Endothelial cell of umbilical vein (primary cell): ENCODE measurements around the gene HSPA12A. TPM values are rescaled to one million over a fixed set of nuclear protein-coding genes. Genes with fewer than 3 reads are reported as not detected.

Experiments
- BruUV-seq: library from RNA; stranded (reverse); fragments of 400-500 nt; replicated peaks from 2 replicates; lab custom pipeline; 2021; lab: Mats Ljungman, UMichigan
- CTCF ChIA-PET: fragments of 300-600, 350-600 bp; sonication (Branson Sonifier 250); formaldehyde crosslinking; loops from one replicate; lab custom pipeline; 2021; ENCODE audit warnings: antibody characterized with exemption, inconsistent platforms; lab: Charles Lee
- POLR2A ChIA-PET: fragments of 300-600, 350-600 bp; sonication (Branson Sonifier 250); formaldehyde crosslinking; loops from one replicate; lab custom pipeline; 2021; ENCODE audit warnings: antibody characterized with exemption, inconsistent platforms; lab: Charles Lee
- DNase-seq: peaks from one replicate; pipeline ENCODE4 v3.0.0-alpha.2; 2011; ENCODE audit warnings: low read depth, low spot score
- FAIRE-seq: peaks from 2 replicates; lab custom pipeline; 2011; peaks lifted over from hg19 to GRCh38; lab: Jason Lieb, UNC
- H2AFZ ChIP-seq: 2 replicates; pipeline ENCODE4 v1.6.0; 2012; ENCODE audit warnings: low read depth, low read length, control low read depth, inconsistent platforms
- H3K27ac ChIP-seq: 2 replicates; pipeline ENCODE4 v1.5.1; 2011; ENCODE audit warnings: low read depth, mild to moderate bottlenecking, control low read depth, low read length, moderate library complexity; ENCODE audit not compliant: insufficient read depth
- H3K27me3 ChIP-seq, 2 experiments: 2 replicates each; pipeline versions ENCODE4 v1.6.0 to v1.6.1; 2011; ENCODE audit warnings: low read length in 2 of 2, mixed read lengths in 1 of 2; ENCODE audit not compliant: control insufficient read depth in 2 of 2, insufficient read depth in 2 of 2
- H3K36me3 ChIP-seq, 2 experiments: 2 replicates in 1 of 2; 3 replicates in 1 of 2; pipeline ENCODE4 v1.5.1; 2011; ENCODE audit warnings: low read length in 2 of 2, mild to moderate bottlenecking in 1 of 2, moderate library complexity in 1 of 2; ENCODE audit not compliant: control insufficient read depth in 2 of 2, insufficient read depth in 2 of 2; ENCODE audit errors: extremely low read depth in 1 of 2
- H3K4me1 ChIP-seq: 3 replicates; pipeline ENCODE4 v1.5.1; 2011; ENCODE audit warnings: mild to moderate bottlenecking, low read length; ENCODE audit not compliant: control insufficient read depth, insufficient read depth; ENCODE audit errors: extremely low read depth
- H3K4me2 ChIP-seq: 2 replicates; pipeline ENCODE4 v1.6.1; 2011; ENCODE audit warnings: low read length, control low read depth, mixed read lengths; ENCODE audit not compliant: insufficient read depth
- H3K4me3 ChIP-seq, 3 experiments: fragments of 200-600 bp in 1 of 3; sonication (generic), shearing (Covaris generic) in 1 of 3; replicated peaks in 1 of 3; 2 replicates each; pipeline ENCODE4 v1.5.1; 2011 to 2016; ENCODE audit warnings: control low read depth in 3 of 3, low read length in 3 of 3, mild to moderate bottlenecking in 2 of 3, inconsistent platforms in 1 of 3, low read depth in 1 of 3, moderate library complexity in 1 of 3; ENCODE audit not compliant: insufficient read depth in 1 of 3
- H3K79me2 ChIP-seq: 2 replicates; pipeline ENCODE4 v1.6.0; 2012; ENCODE audit warnings: low read length, inconsistent platforms; ENCODE audit not compliant: control insufficient read depth, insufficient read depth
- H3K9ac ChIP-seq: replicated peaks from 2 replicates; pipeline ENCODE3; 2011; ENCODE audit warnings: low read length, control low read depth; ENCODE audit not compliant: insufficient read depth; ENCODE audit errors: extremely low read depth
- H3K9me1 ChIP-seq: replicated peaks from 3 replicates; pipeline ENCODE4 v1.6.0; 2011; ENCODE audit warnings: mild to moderate bottlenecking, low read length; ENCODE audit not compliant: control insufficient read depth, insufficient read depth; ENCODE audit errors: extremely low read depth
- H3K9me3 ChIP-seq: replicated peaks from 2 replicates; pipeline ENCODE4 v1.5.1; 2012; ENCODE audit warnings: low read length, inconsistent platforms; ENCODE audit not compliant: control insufficient read depth, insufficient read depth
- H4K20me1 ChIP-seq: replicated peaks from 2 replicates; pipeline ENCODE3; 2011; ENCODE audit warnings: mild to moderate bottlenecking, low read length; ENCODE audit not compliant: control insufficient read depth, insufficient read depth; ENCODE audit errors: extremely low read depth
- EZH2 ChIP-seq: IDR thresholded peaks from 2 replicates; pipeline ENCODE4 v1.6.1; 2012; ENCODE audit warnings: borderline replicate concordance, low read depth, mild to moderate bottlenecking, moderate library complexity, low read length, inconsistent platforms; ENCODE audit not compliant: severe bottlenecking
- FOS ChIP-seq: IDR thresholded peaks from 2 replicates; pipeline ENCODE4 v1.6.1; 2011; ENCODE audit warnings: mild to moderate bottlenecking, low read length, moderate library complexity, borderline replicate concordance; ENCODE audit not compliant: insufficient read depth
- GATA2 ChIP-seq: IDR thresholded peaks from 2 replicates; pipeline ENCODE4 v1.7.0; 2011; ENCODE audit warnings: low read depth, mild to moderate bottlenecking, moderate library complexity, mixed read lengths, low read length; ENCODE audit not compliant: insufficient read length, insufficient read depth
- JUN ChIP-seq: IDR thresholded peaks from 2 replicates; pipeline ENCODE4 v1.6.1; 2011; ENCODE audit warnings: borderline replicate concordance, low read depth; ENCODE audit not compliant: insufficient read length, insufficient read depth
- MYC ChIP-seq: IDR thresholded peaks from one replicate; pipeline ENCODE4 v1.6.1; 2011; ENCODE audit warnings: mild to moderate bottlenecking, low read depth, low read length
- POLR2A ChIP-seq: IDR thresholded peaks from 2 replicates; pipeline ENCODE4 v1.6.1; 2012; ENCODE audit warnings: low read depth, mild to moderate bottlenecking, control low read depth, low read length
- POLR2AphosphoS5 ChIP-seq: IDR thresholded peaks from 2 replicates; pipeline ENCODE4 v1.6.1; 2012; ENCODE audit warnings: low read depth, mild to moderate bottlenecking, control low read depth, low read length, moderate library complexity; ENCODE audit not compliant: insufficient read depth
- dilution Hi-C: fragments of 300-500 bp; cut with MboI; formaldehyde crosslinking; loops from one replicate; pipeline ENCODE4 v1.15.0; 2019; ENCODE audit warnings: low sequenced_read_pairs; ENCODE audit not compliant: extremely low pct_ligation_motif_present
- intact Hi-C: fragments of 100-400 bp; cut with micrococcal nuclease; formaldehyde crosslinking; loops from one replicate; pipeline ENCODE4 v1.10.0; 2022
- polyA plus RNA-seq, 4 experiments: library from polyadenylated mRNA; depleted of rRNA in 3 of 4; stranded (reverse) in 3 of 4; unstranded in 1 of 4; fragments of >200 nt; gene quantifications; 2 replicates each; pipeline versions ENCODE4 v1.2.1 to v1.2.3, GENCODE V29; 2011 to 2012; ENCODE audit warnings: missing spikeins in 1 of 4
- total RNA-seq: library from RNA; stranded (reverse); gene quantifications from 2 replicates; pipeline ENCODE4 v1.2.3, GENCODE V29; 2021
- TF ChIP-seq, protein P1 (sequence below), 2 donors: IDR thresholded peaks; 1 replicate in 1 of 2; 2 replicates in 1 of 2; pipeline ENCODE4 v1.5.1; 2011; ENCODE audit warnings: low read length in 2 of 2, mild to moderate bottlenecking in 2 of 2, moderate library complexity in 2 of 2, control low read depth in 1 of 2, inconsistent platforms in 1 of 2, low read depth in 1 of 2; ENCODE audit not compliant: insufficient read depth in 1 of 2; ENCODE audit errors: extremely low read depth in 1 of 2
- TF ChIP-seq, protein P2 (sequence below): IDR thresholded peaks from 2 replicates; pipeline ENCODE4 v1.6.1; 2011; ENCODE audit not compliant: insufficient read depth, insufficient read length

HSPA12A gene
- total and polyA plus RNA-seq, 2 donors (not counting 3 experiments of a cell fraction or from before 2014, with no cell fraction given) = 0.22 to 0.29 TPM

DNA sequence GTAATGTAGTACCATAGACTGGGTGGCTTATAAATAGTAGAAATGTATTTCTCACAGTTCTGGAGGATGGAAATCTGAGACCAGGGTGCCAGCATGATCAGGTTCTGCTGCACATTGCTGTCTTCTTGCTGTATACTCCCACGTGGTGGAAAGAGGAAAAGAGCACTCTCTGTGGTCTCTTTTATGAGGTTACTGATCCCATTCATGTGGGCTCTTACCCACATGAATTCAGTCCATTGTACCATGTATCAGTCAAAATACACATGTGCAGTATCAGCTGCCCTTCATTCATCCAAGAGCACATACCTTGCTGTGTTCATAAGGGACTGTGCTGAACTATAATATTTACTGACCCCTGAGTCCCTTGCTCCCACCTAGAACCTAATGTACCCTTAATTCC, 104.5 kb downstream of the HSPA12A start:
- FAIRE-seq (no peak), DNase-seq (no peak)
- H4K20me1 ChIP-seq = no peaks in the 10 kb centered on the region
- BruUV-seq = no TSS peak
- CTCF ChIA-PET = no interaction called here
- no peak overlapping the region for H3K9ac ChIP-seq
- intact Hi-C loops = no loop called here
- H3K4me1 ChIP-seq = no peaks in the 10 kb centered on the region
- no peaks in the 10 kb centered on the region for H3K79me2 ChIP-seq
- H3K4me3 ChIP-seq = no peak overlapping the region
- no peak overlapping the region for H3K4me2 ChIP-seq
- dilution Hi-C loops = no loop called here
- TF ChIP-seq POLR2A (no peak), POLR2AphosphoS5 (no peak), FOS (no peak), EZH2 (no peak), MYC (no peak), JUN (no peak), GATA2 (no peak)
- TF ChIP-seq, protein P1, sequence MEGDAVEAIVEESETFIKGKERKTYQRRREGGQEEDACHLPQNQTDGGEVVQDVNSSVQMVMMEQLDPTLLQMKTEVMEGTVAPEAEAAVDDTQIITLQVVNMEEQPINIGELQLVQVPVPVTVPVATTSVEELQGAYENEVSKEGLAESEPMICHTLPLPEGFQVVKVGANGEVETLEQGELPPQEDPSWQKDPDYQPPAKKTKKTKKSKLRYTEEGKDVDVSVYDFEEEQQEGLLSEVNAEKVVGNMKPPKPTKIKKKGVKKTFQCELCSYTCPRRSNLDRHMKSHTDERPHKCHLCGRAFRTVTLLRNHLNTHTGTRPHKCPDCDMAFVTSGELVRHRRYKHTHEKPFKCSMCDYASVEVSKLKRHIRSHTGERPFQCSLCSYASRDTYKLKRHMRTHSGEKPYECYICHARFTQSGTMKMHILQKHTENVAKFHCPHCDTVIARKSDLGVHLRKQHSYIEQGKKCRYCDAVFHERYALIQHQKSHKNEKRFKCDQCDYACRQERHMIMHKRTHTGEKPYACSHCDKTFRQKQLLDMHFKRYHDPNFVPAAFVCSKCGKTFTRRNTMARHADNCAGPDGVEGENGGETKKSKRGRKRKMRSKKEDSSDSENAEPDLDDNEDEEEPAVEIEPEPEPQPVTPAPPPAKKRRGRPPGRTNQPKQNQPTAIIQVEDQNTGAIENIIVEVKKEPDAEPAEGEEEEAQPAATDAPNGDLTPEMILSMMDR (IDR thresholded peaks at IDR 0.05; ENCODE audit: extremely low read depth in 1 of 2, insufficient read depth in 1 of 2, low read depth in 1 of 2, low read length in 2 of 2) = no peak
- TF ChIP-seq, protein P2, sequence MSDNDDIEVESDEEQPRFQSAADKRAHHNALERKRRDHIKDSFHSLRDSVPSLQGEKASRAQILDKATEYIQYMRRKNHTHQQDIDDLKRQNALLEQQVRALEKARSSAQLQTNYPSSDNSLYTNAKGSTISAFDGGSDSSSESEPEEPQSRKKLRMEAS = no peak
- H2AFZ ChIP-seq = no peak overlapping the region
- no peaks in the 10 kb centered on the region for H3K27me3 ChIP-seq
- POLR2A ChIA-PET = no interaction called here
- no peaks in the 10 kb centered on the region for H3K9me1 ChIP-seq
- H3K27ac ChIP-seq = no peak overlapping the region
- H3K9me3 ChIP-seq = no peaks in the 10 kb centered on the region
- no peaks in the 10 kb centered on the region for H3K36me3 ChIP-seq
